Activated CD8-positive, alpha-beta T cell treated with anti-CD3 and anti-CD28 coated beads, Interleukin-2, amount 10 ng/mL, durations not matched to agents 7 days and 5 days (primary cell): ENCODE results near the gene SBNO2. TPM values are rescaled to one million over a fixed set of nuclear protein-coding genes. Genes with fewer than 3 reads are reported as not detected.
"Not testable (repeated sequence)": the region's sequence is repeated elsewhere in the genome, so short reads cannot be mapped to it uniquely, and the experiment has no call there.

Source experiments
- ATAC-seq: fragments of 150-1000 bp; cut with Tn5 transposase; one replicate; pipeline ENCODE4 v1.10.0; 2021; ENCODE audit warnings: moderate library complexity
- CTCF ChIA-PET: fragments of 350-600 bp; sonication (Branson Sonifier 250); formaldehyde crosslinking; loops from one replicate; lab custom pipeline; 2021; ENCODE audit warnings: antibody characterized with exemption; lab: Charles Lee
- POLR2A ChIA-PET: fragments of 350-600 bp; sonication (Branson Sonifier 250); formaldehyde crosslinking; loops from one replicate; lab custom pipeline; 2021; ENCODE audit warnings: antibody characterized with exemption; lab: Charles Lee
- DNase-seq: peaks from one replicate; pipeline ENCODE4 v3.0.0-alpha.2; 2020
- H3K27ac Mint-ChIP-seq: one replicate; pipeline ENCODE4 v1.8.0; 2021; ENCODE audit warnings: mild to moderate bottlenecking, mixed read lengths
- H3K27me3 Mint-ChIP-seq: one replicate; pipeline ENCODE4 v1.8.0; 2021; ENCODE audit warnings: low read depth, mixed read lengths
- H3K36me3 Mint-ChIP-seq: one replicate; pipeline ENCODE4 v1.8.0; 2021; ENCODE audit warnings: low read depth, mixed read lengths
- H3K4me1 Mint-ChIP-seq: one replicate; pipeline ENCODE4 v1.8.0; 2021; ENCODE audit warnings: low read depth, mixed read lengths
- H3K4me3 Mint-ChIP-seq: one replicate; pipeline ENCODE4 v1.8.0; 2021; ENCODE audit warnings: mild to moderate bottlenecking, mixed read lengths
- H3K9me3 Mint-ChIP-seq: one replicate; pipeline ENCODE4 v1.8.0; 2022; ENCODE audit warnings: mixed read lengths; ENCODE audit not compliant: insufficient read depth
- total RNA-seq, 2 experiments: library from RNA; stranded (reverse); gene quantifications; one replicate each; pipeline ENCODE4 v1.2.3, GENCODE V29; 2021

SBNO2 gene
- total RNA-seq, 2 experiments from 2014 or later: 58.6 to 70.5 TPM

DNA sequence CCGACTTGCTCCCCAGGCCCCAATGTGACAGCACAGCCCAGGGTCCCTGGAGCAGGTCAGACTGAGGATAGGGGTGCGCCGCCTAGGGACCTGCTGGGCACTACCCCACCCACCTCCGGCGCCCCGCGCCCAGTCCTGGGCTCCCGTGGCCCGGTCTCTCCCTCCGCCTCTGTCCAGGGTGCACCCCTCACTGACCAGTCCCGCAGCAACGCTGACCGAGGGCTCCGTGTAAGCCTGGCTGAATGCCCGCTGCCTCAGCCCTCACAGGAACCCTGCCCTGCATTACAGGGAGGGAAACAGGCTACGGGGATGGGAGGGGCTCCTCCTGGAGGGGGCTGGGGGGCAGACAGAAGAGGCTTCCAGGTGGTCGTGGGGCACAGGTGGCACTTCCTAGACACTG is 38.6 kb downstream of the SBNO2 start:
- Mint-ChIP-seq H3K27ac (no peak overlapping the region), H3K27me3 (no peaks in the 10 kb centered on the region), H3K4me1 (peaks cover 26% of the 10 kb centered on the region), H3K9me3 (no peaks in the 10 kb centered on the region), H3K36me3 (peaks cover 13% of the 10 kb centered on the region), H3K4me3 (no peak overlapping the region)
- no peak for ATAC-seq
- CTCF ChIA-PET: no interaction called here
- DNase-seq: no peak
- POLR2A ChIA-PET: no interaction called here

DNA sequence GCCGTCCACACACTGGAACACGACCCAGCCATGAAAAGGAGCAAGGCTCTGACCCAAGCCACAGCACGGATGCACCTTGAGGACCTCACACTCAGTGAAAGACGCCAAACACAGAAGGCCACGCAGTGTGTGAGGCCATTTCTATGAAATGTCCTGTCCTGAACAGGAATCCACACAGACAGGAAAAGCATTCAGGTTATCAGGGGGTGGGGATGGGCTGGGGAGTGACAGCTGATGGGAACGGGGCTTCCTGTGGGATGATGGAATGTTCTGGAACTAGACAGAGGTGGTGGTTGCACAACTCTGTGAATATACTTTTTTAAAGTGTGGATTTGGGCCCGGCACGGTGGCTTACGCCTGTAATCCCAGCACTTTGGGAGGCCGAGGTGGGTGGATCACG is 39.6 kb downstream of the SBNO2 start:
- H3K9me3 Mint-ChIP-seq: no peaks in the 10 kb centered on the region
- DNase-seq (no peak), ATAC-seq (no peak)
- no peaks in the 10 kb centered on the region for H3K27me3 Mint-ChIP-seq
- ChIA-PET CTCF (interaction anchor here (0.6 to 2.8 kb wide), 2 partner anchors 22 to 54 kb away, joined by 3 to 11 read pairs; no protein-coding TSS in a partner anchor), POLR2A (no interaction called here)
- H3K36me3 Mint-ChIP-seq: peaks cover 8% of the 10 kb centered on the region
- H3K27ac Mint-ChIP-seq: peak overlapping the region; percentile 15
- H3K4me3 Mint-ChIP-seq: no peak overlapping the region
- peaks cover 32% of the 10 kb centered on the region for H3K4me1 Mint-ChIP-seq

DNA sequence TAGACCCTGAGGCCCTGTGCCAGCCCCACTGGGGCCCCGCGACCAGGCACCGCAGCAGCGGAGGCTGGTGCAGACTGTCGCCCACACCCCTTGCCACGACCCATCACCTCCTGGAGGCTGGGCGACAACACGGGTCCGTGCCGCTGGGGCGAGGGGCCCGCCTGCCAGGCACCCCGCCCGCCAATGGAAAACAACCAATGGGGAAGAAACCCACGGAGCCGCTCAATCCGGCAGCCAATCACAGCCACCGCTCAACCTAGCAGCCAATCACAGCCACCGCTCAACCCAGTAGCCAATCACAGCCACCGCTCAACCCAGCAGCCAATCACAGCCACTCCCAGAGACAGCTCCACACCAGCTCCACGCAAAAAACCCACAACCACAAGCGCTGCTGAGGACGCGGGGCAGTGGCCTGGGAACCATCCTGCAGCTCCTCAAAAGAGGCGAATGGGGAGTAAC is 40.6 kb downstream of the SBNO2 start:
- H3K4me3 Mint-ChIP-seq: peak overlapping the region; percentile 36
- H3K36me3 Mint-ChIP-seq: peaks cover 5% of the 10 kb centered on the region
- ChIA-PET POLR2A (interaction anchor here (0.6 to 1.6 kb wide), 4 partner anchors 12 to 67 kb away, joined by 3 to 5 read pairs (median 4); no protein-coding TSS in a partner anchor), CTCF (interaction anchor here (0.6 to 2.8 kb wide), 3 partner anchors 21 to 110 kb away, joined by 3 to 11 read pairs (median 4); no protein-coding TSS in a partner anchor)
- H3K4me1 Mint-ChIP-seq: peaks cover 34% of the 10 kb centered on the region
- H3K9me3 Mint-ChIP-seq: no peaks in the 10 kb centered on the region
- ATAC-seq (peak; percentile 44), DNase-seq (peak; percentile 74)
- no peaks in the 10 kb centered on the region for H3K27me3 Mint-ChIP-seq
- H3K27ac Mint-ChIP-seq: peak overlapping the region; percentile 82

DNA sequence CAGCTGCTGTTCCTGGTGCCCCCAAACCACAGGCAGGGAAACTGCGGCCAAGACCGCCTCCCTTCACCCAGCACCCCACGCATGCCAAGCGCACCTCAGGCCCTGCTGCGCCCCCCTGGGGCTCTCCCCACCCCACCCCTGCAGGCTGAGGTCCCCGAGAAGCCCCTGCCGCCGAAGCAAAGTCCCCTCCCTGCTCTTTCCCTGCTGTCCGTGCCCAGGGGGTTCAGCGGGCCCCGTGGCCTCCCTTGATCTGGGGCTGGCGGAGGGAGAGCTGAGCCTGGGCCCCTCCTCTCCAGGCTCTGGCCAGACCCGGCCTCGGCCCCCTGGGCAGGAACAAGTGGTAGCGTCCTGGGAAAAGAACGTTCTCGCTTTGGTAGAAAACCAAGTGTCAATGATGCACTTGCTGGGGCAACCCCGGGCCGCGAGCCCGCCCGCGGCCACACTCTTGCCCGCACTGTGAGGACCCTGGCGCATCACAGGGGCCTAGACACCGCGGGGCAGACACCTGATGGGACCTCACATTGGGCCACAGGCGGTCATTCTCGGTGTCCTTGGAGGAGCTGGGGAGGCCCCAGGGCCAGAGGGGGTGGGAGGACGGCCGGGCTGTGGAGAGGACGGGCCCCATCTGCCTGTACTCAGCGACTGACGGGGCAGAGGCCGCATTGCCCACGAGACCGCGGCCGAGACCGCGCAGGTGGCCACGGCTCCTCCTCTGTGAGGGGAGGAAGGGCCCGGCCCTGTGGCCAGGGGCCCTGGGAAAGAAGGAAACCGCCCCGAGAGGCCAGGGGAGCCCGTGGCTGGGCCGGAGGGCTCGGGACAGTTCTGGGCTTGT is 41.3 kb downstream of the SBNO2 start:
- Mint-ChIP-seq H3K4me1 (peaks cover 34% of the 10 kb centered on the region), H3K9me3 (no peaks in the 10 kb centered on the region), H3K27me3 (no peaks in the 10 kb centered on the region), H3K4me3 (peak overlapping the region; percentile 85), H3K36me3 (peaks cover 7% of the 10 kb centered on the region), H3K27ac (peak overlapping the region; percentile 89)
- ChIA-PET CTCF (interaction anchor here (1.1 to 2.8 kb wide), 2 partner anchors 20 to 111 kb away, joined by 4 to 11 read pairs; no protein-coding TSS in a partner anchor), POLR2A (interaction anchor here (0.6 to 1.6 kb wide), 2 partner anchors 9 to 60 kb away, joined by 3 to 5 read pairs; no protein-coding TSS in a partner anchor)
- DNase-seq: no peak
- ATAC-seq: peak; percentile 11

DNA sequence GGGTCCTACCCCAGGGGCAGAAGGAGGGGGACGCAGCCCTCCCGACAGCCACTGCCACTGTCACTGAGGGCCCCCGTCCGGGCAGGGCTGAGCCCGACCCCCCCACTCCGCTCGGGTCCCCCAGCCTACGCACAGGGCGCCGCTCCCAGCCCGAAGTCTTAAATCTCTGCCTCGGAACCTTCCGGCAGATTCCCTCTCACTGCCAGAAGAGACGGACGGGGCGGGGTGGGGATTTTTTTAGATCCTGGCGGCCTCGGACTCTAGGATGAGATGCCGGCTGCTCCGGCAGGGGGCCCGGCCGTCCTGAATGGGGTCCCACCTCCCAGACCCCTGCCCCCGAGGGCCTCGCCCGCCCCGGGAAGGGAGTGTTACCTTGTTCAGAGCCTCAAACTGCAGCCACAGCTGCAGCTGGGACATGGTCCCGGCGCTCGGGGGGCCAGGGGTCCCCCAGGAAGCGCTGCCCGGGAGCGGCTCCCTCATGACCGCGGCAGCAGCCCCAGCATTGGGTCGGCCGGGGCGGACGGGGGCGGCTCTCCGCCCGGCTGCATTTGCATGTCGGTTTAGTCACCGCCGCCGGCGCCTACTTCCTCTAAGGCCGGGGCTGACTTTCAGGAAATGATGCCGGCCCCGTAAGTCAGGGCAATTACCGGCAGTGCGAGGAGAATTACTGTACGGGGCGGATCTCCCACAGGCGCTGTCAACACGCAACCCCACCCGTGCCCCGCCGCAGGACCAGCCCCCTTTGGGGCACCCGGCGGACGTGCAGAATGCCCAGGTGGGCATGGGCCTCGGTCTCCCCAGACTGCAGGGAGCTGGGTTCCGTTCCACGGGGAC is 42.1 kb downstream of the SBNO2 start:
- Mint-ChIP-seq H3K4me1 (peaks cover 37% of the 10 kb centered on the region), H3K27me3 (no peaks in the 10 kb centered on the region), H3K9me3 (no peaks in the 10 kb centered on the region), H3K36me3 (peaks cover 11% of the 10 kb centered on the region), H3K27ac (peak overlapping the region; percentile 89), H3K4me3 (peak overlapping the region; percentile 85)
- DNase-seq: peak; percentile 91
- CTCF ChIA-PET: interaction anchor here (1.1 to 3.3 kb wide), 5 partner anchors 19 to 269 kb away, joined by 3 to 18 read pairs (median 7); no protein-coding TSS in a partner anchor
- POLR2A ChIA-PET: interaction anchor here (0.6 to 1.6 kb wide), 3 partner anchors 8 to 61 kb away, joined by 3 to 5 read pairs (median 3); no protein-coding TSS in a partner anchor
- peak; percentile 78 for ATAC-seq

DNA sequence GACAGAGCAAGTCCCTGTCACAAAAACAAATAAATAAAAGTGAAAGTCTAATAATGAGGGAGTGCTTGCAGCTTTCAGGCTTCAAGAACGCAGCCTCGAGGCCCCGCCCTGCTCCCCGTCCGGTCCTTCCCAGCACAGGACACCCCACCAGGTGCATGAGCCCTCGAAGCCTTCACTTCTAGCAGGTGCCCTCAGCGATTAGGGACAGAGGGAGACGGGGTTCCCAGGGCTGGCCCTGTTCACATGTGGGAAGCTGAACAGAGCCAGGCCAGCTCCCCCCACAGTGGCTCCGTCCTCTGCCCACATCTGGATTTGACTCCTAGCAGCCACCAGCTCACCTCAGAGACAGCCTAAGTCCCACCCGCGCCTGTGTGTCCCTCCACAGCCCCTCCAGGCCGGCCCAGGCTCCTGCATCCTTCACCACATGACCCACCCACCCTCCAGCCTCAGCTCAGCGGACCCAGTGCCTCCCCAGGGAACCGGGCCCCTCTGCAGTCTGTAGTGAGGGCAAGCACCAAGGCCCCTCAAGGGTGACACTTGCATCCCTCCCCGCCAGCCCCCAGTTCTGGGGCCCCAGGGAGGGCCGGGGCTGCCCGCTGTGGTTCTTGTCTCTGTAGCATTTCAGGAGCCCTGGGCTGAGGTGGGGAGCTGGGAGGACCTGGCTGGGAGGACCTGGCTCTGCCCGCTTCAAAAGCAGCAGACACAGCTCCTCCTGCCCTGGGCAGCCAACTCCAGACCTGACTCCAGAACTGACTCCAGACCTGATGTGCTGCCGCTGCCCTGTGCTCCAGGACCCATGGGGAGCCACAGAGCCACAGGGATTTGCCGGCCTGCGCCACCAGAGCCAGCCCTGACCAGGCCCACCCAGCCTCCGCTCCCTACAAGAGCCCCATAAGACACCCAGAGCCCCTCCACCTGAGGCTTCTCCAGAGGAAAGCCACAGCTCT is 43.0 kb downstream of the SBNO2 start:
- ATAC-seq (peak; percentile 5), DNase-seq (peak; percentile 54)
- Mint-ChIP-seq H3K27ac (peak overlapping the region; percentile 89), H3K4me3 (peak overlapping the region; percentile 85), H3K36me3 (peaks cover 13% of the 10 kb centered on the region), H3K27me3 (no peaks in the 10 kb centered on the region), H3K9me3 (no peaks in the 10 kb centered on the region), H3K4me1 (peaks cover 33% of the 10 kb centered on the region)
- ChIA-PET POLR2A (interaction anchor here (0.5 to 1.2 kb wide), 6 partner anchors 20 to 138 kb away, joined by 3 to 8 read pairs (median 3); partner anchors contain the start of genes ARHGAP45 and CIRBP), CTCF (interaction anchor here (0.7 to 3.3 kb wide), 7 partner anchors 18 to 268 kb away, joined by 3 to 18 read pairs (median 4); no protein-coding TSS in a partner anchor)

DNA sequence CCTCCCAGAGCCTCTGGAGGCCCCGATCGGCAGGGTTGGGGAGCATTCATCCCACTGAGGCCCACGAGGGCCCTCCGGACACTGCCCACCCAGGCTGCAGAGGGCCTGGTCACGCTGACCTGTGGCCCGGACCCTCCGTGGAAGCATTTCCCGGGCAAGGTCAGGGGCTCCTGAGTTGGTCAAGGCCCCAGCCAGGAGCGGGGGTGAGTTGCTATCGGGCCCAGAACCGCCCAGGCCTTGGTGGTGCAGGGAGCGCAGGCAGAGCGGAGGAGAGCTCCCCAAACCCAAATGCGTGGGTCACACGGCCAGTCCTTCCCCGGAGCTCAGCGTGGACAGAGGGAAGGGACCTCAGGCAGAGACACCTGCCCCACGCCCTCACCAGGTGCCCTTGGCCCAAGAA is 44.5 kb downstream of the SBNO2 start:
- H3K27ac Mint-ChIP-seq: peak overlapping the region; percentile 89
- no peaks in the 10 kb centered on the region for H3K9me3 Mint-ChIP-seq
- ATAC-seq (no peak), DNase-seq (no peak)
- H3K4me3 Mint-ChIP-seq: no peak overlapping the region
- peaks cover 19% of the 10 kb centered on the region for H3K36me3 Mint-ChIP-seq
- POLR2A ChIA-PET: no interaction called here
- CTCF ChIA-PET: interaction anchor here (1.6 to 3.3 kb wide), 2 partner anchors 17 to 115 kb away, joined by 7 to 18 read pairs; no protein-coding TSS in a partner anchor
- no peaks in the 10 kb centered on the region for H3K27me3 Mint-ChIP-seq
- peaks cover 36% of the 10 kb centered on the region for H3K4me1 Mint-ChIP-seq

DNA sequence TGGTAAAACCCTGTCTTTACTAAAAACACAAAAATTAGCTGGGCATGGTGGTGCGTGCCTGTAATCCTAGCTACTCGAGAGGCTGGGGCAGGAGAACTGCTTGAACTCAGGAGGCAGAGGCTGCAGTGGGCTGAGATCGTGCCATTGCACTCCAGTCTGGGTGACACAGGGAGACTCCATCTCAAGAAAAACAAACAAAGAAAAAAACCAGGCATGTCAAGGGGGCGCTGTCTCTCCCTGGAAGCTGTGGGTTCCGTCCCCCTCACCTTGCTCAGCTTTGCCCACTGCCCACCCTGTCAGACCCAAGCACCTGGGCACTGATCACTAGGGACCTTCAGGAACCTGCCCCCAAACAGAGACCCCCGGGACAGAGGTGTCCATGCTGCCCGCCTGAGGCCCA is 45.0 kb downstream of the SBNO2 start:
- peak overlapping the region; percentile 11 for H3K27ac Mint-ChIP-seq
- H3K4me3 Mint-ChIP-seq, ATAC-seq, H3K9me3 Mint-ChIP-seq, POLR2A ChIA-PET, DNase-seq, H3K27me3 Mint-ChIP-seq: not testable (repeated sequence)
- peaks cover 19% of the 10 kb centered on the region for H3K36me3 Mint-ChIP-seq
- CTCF ChIA-PET: interaction anchor here (3.3 kb wide), 1 partner anchor 16 kb away, joined by 18 read pairs; no protein-coding TSS in a partner anchor
- peaks cover 36% of the 10 kb centered on the region for H3K4me1 Mint-ChIP-seq

DNA sequence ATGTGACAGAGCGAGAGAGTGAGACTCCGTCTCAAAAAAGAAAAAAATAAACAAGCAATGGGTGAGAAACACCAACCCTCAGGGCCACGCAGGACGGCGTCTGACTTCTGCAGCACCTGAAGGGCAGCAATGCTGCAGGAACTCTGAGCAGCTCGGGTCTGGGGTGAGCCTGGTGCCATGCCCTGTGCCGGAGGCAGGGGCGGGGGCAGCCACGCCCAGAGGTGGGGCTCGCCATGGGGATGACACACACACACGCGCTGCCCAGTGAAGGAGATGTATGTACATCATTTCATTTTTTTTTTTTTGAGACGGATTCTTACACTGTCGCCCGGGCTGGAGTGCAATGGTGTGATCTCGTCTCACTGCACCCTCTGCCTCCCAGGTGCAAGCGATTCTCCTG is 46.0 kb downstream of the SBNO2 start:
- no peak for ATAC-seq
- H3K4me1 Mint-ChIP-seq: peaks cover 29% of the 10 kb centered on the region
- no peak overlapping the region for H3K4me3 Mint-ChIP-seq
- H3K27me3 Mint-ChIP-seq: no peaks in the 10 kb centered on the region
- POLR2A ChIA-PET: no interaction called here
- CTCF ChIA-PET: no interaction called here
- peaks cover 19% of the 10 kb centered on the region for H3K36me3 Mint-ChIP-seq
- no peaks in the 10 kb centered on the region for H3K9me3 Mint-ChIP-seq
- H3K27ac Mint-ChIP-seq: no peak overlapping the region
- DNase-seq: no peak

DNA sequence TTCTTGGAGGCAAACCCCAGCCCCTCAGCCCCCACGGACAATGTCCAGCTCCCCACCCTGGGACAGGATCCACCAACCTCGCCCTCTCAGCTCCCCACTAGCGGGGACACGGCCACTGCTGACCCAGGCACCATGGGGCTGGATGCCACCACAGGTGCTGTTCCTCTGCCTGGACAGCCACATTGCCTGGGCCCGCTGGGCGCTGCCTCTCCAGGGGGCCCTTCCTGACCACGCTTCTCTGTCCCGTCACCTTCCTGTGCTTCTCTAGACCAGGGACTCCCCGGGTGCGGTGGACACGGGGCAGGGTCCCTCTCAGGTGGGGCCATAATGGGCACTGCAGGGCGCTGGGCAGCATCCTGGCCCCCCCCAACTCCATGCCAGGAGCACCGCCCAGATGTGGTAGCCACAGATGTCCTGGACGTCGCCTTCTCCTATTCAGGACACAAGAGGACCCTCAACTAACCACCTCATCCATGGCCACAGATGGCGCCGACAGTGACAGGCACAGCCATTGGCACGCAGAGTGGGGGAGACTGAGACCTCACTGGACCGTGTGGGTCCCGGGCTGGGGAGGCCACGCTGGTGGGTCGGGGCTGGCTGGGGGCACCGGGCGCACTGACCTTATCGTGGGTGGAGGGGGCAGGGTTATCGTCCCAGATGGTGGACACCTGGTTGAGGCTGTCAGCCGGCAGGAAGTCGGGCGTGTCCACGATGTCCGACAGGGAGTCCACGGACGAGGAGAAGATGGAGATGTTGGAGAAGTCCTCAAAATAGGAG is 46.9 kb downstream of the SBNO2 start:
- DNase-seq (no peak), ATAC-seq (no peak)
- POLR2A ChIA-PET: interaction anchor here (0.6 kb wide), 1 partner anchor 14 kb away, joined by 3 read pairs; no protein-coding TSS in a partner anchor
- H3K9me3 Mint-ChIP-seq: no peaks in the 10 kb centered on the region
- H3K27ac Mint-ChIP-seq: no peak overlapping the region
- no peak overlapping the region for H3K4me3 Mint-ChIP-seq
- H3K36me3 Mint-ChIP-seq: peaks cover 23% of the 10 kb centered on the region
- CTCF ChIA-PET: no interaction called here
- peaks cover 22% of the 10 kb centered on the region for H3K4me1 Mint-ChIP-seq
- H3K27me3 Mint-ChIP-seq: no peaks in the 10 kb centered on the region
